K562 (cell line): Measurements from ENCODE around the gene NYNRIN. TPM values are rescaled to one million over a fixed set of nuclear protein-coding genes. Genes with fewer than 3 reads are reported as not detected.

Experiments
- ATAC-seq: fragments of 200-7000 bp; cut with Tn5 transposase; 3 replicates; pipeline ENCODE4 v1.9.1; 2020; ENCODE audit warnings: moderate library complexity
- BruUV-seq: library from RNA; stranded (reverse); fragments of 400-500 nt; replicated peaks from 2 replicates; lab custom pipeline; 2021; lab: Mats Ljungman, UMichigan
- CTCF ChIA-PET: fragments of 300-600 bp; formaldehyde crosslinking; extraction: SDS; loops from one replicate; lab custom pipeline; 2021; ENCODE audit warnings: low intra/inter-chr PET ratio; lab: Yijun Ruan, JAX
- POLR2A ChIA-PET: fragments of 300-600, 350-650 bp; sonication (Branson Sonifier 250); formaldehyde crosslinking; extraction: SDS; loops from one replicate; lab custom pipeline; 2021; ENCODE audit warnings: antibody characterized with exemption, inconsistent platforms; lab: Yijun Ruan, JAX
- DNase-seq, 4 experiments: peaks; one replicate each; pipeline versions ENCODE4 v3.0.0 to v3.0.0-alpha.2; 2011 to 2018; ENCODE audit warnings: low spot score in 3 of 4, mixed read lengths in 3 of 4; ENCODE audit errors: extremely low read depth in 1 of 4
- FAIRE-seq: peaks from 2 replicates; lab custom pipeline; 2011; peaks lifted over from hg19 to GRCh38; lab: Jason Lieb, UNC
- H2AFZ ChIP-seq: 2 replicates; pipeline ENCODE4 v1.6.0; 2011; ENCODE audit warnings: low read depth, low read length, control low read depth, inconsistent platforms
- H3K27ac ChIP-seq: fragments of 200-600 bp; 3 replicates; pipeline ENCODE4 v1.8.0; 2011; ENCODE audit warnings: low read depth, mild to moderate bottlenecking, control low read depth, inconsistent platforms, low read length, moderate library complexity, mixed read lengths; ENCODE audit errors: extremely low read depth
- H3K27me3 ChIP-seq, 2 experiments: fragments of 300-600 bp in 1 of 2; 2 replicates in 1 of 2; 3 replicates in 1 of 2; pipeline versions ENCODE4 v1.6.0 to v1.8.0; 2011; ENCODE audit warnings: inconsistent platforms in 2 of 2, low read length in 2 of 2, mild to moderate bottlenecking in 1 of 2, mixed read lengths in 1 of 2, moderate library complexity in 1 of 2; ENCODE audit not compliant: control insufficient read depth in 2 of 2, insufficient read depth in 2 of 2
- H3K36me3 ChIP-seq: fragments of 300-600 bp; 3 replicates; pipeline ENCODE4 v1.8.0; 2011; ENCODE audit warnings: mild to moderate bottlenecking, low read length, inconsistent platforms; ENCODE audit not compliant: control insufficient read depth, insufficient read depth
- H3K4me1 ChIP-seq, 2 experiments: fragments of 200-600 bp in 1 of 2; replicated peaks in 1 of 2; 2 replicates in 1 of 2; 3 replicates in 1 of 2; pipeline versions ENCODE4 v1.5.1 to v1.8.0; 2011; ENCODE audit warnings: inconsistent platforms in 2 of 2, low read length in 2 of 2, mild to moderate bottlenecking in 1 of 2, mixed read lengths in 1 of 2, moderate library complexity in 1 of 2; ENCODE audit not compliant: control insufficient read depth in 2 of 2, insufficient read depth in 2 of 2
- H3K4me2 ChIP-seq: 2 replicates; pipeline ENCODE4 v1.6.1; 2011; ENCODE audit warnings: low read length, control low read depth, inconsistent platforms, mixed read lengths; ENCODE audit not compliant: insufficient read depth
- H3K4me3 ChIP-seq: fragments of 200-600 bp; sonication (generic), shearing (Covaris generic); 2 replicates; pipeline ENCODE4 v1.5.1; 2016; ENCODE audit warnings: control low read depth, inconsistent platforms
- H3K79me2 ChIP-seq: fragments of 200-600 bp; 3 replicates; pipeline ENCODE4 v1.8.0; 2011; ENCODE audit warnings: low read length, inconsistent platforms; ENCODE audit not compliant: control insufficient read depth, insufficient read depth
- H3K9ac ChIP-seq, 2 experiments: 2 replicates each; pipeline versions ENCODE4 v1.6.0 to v1.6.1; 2011; ENCODE audit warnings: low read depth in 2 of 2, low read length in 2 of 2, control low read depth in 1 of 2, inconsistent platforms in 1 of 2, mild to moderate bottlenecking in 1 of 2, mixed read lengths in 1 of 2; ENCODE audit not compliant: insufficient read depth in 1 of 2
- H3K9me1 ChIP-seq: one replicate; pipeline ENCODE4 v1.6.0; 2011; ENCODE audit warnings: inconsistent platforms, mild to moderate bottlenecking, low read length, moderate library complexity; ENCODE audit not compliant: control insufficient read depth, insufficient read depth
- H3K9me3 ChIP-seq: replicated peaks from 2 replicates; pipeline ENCODE4 v1.5.1; 2011; ENCODE audit warnings: low read depth, low read length, inconsistent platforms; ENCODE audit not compliant: control insufficient read depth, insufficient read depth
- H4K20me1 ChIP-seq: replicated peaks from 2 replicates; pipeline ENCODE4 v1.6.1; 2011; ENCODE audit warnings: low read length, inconsistent platforms, mixed read lengths; ENCODE audit not compliant: control insufficient read depth, insufficient read depth
- ARID1B ChIP-seq: fragments of 450-650 bp; IDR thresholded peaks from 2 replicates; pipeline ENCODE4 v1.6.1; 2016; ENCODE audit warnings: antibody characterized with exemption, mild to moderate bottlenecking, inconsistent platforms
- CBFA2T3 ChIP-seq: fragments of 450-650 bp; IDR thresholded peaks from 2 replicates; pipeline ENCODE4 v1.6.1; 2017
- CXXC5 ChIP-seq: fragments of 250-450 bp; sonication (Bioruptor Pico); IDR thresholded peaks from 2 replicates; pipeline ENCODE4 v1.8.0; 2022; ENCODE audit warnings: inconsistent platforms, mild to moderate bottlenecking, moderate library complexity
- FOXK2 ChIP-seq, 2 experiments: fragments of 450-650 bp; IDR thresholded peaks in 1 of 2; conservative IDR thresholded peaks in 1 of 2; 2 replicates each; pipeline ENCODE4 v1.6.1; 2016; ENCODE audit warnings: low read depth in 2 of 2, mild to moderate bottlenecking in 1 of 2
- KDM5B ChIP-seq: fragments of 200-600 bp; sonication (generic); IDR thresholded peaks from 2 replicates; pipeline ENCODE4 v1.6.1; 2012; ENCODE audit warnings: low read depth, mild to moderate bottlenecking, moderate library complexity, low read length, control low read depth, inconsistent platforms; ENCODE audit not compliant: insufficient replicate concordance
- L3MBTL2 ChIP-seq: fragments of 450-650 bp; IDR thresholded peaks from 2 replicates; pipeline ENCODE4 v1.6.1; 2016; ENCODE audit warnings: mild to moderate bottlenecking, moderate library complexity
- NEUROD1 ChIP-seq: fragments of 150-350 bp; IDR thresholded peaks from 2 replicates; pipeline ENCODE4 v1.6.1; 2014; ENCODE audit warnings: borderline replicate concordance, low read length, low read depth; ENCODE audit not compliant: partially characterized antibody
- RB1 ChIP-seq: fragments of 450-650 bp; IDR thresholded peaks from 2 replicates; pipeline ENCODE4 v1.6.1; 2017; ENCODE audit warnings: low read depth, mild to moderate bottlenecking
- SMAD4 ChIP-seq: fragments of 250-450 bp; sonication (Bioruptor Pico); conservative IDR thresholded peaks from 2 replicates; pipeline ENCODE4 v1.8.0; 2021; ENCODE audit warnings: inconsistent platforms, mild to moderate bottlenecking, moderate library complexity
- ZBTB7A ChIP-seq: IDR thresholded peaks from 2 replicates; pipeline ENCODE4 v1.6.1; 2011; ENCODE audit warnings: low read depth, mild to moderate bottlenecking, low read length, moderate library complexity, borderline replicate concordance; ENCODE audit not compliant: control insufficient read depth
- ZEB2 ChIP-seq: fragments of 450-650 bp; IDR thresholded peaks from 2 replicates; pipeline ENCODE4 v1.6.1; 2016
- ZNF384 ChIP-seq: IDR thresholded peaks from 2 replicates; pipeline ENCODE4 v1.6.1; 2012; ENCODE audit warnings: low read depth, low read length, improper control_type of control experiment
- ZNF644 ChIP-seq: fragments of 200-800 bp; sonication (Bioruptor generic); IDR thresholded peaks from 2 replicates; pipeline ENCODE4 v1.6.1; 2016; ENCODE audit warnings: low read depth, missing genetic modification characterization, missing compliant biosample characterization
- WGBS: fragments of 100-300 bp; shearing (Covaris generic); methylation state at CpG from one replicate; pipeline ENCODE4 v1.1.6; 2016; ENCODE audit warnings: low coverage, mixed read lengths; ENCODE audit not compliant: insufficient coverage; ENCODE audit errors: missing lambda C conversion rate; 5-methylcytosine and 5-hydroxymethylcytosine counted together
- in situ Hi-C: fragments of 300-500 bp; cut with MboI; formaldehyde crosslinking; loops from 4 replicates; pipeline ENCODE4 v1.15.0; 2018; ENCODE audit warnings: inconsistent platforms, mixed read lengths
- intact Hi-C: fragments of 100-400 bp; cut with micrococcal nuclease; formaldehyde crosslinking; loops from 2 replicates; pipeline ENCODE4 v1.14.2; 2022
- polyA plus RNA-seq, 8 experiments: library from polyadenylated mRNA; depleted of rRNA in 4 of 8; stranded (reverse) in 5 of 8; unstranded in 3 of 8; fragments of >200 nt; fragmentation: Nextera tagmentation in 2 of 8; fragmentation: Illumina TruSeq in 1 of 8; extraction: Ambion mirVana in 2 of 8; extraction: Trizol in 1 of 8; gene quantifications; 2 replicates each; pipeline versions ENCODE4 v1.2.1 to v1.2.3, GENCODE V29; 2011 to 2014; ENCODE audit warnings: inconsistent platforms in 1 of 8, missing spikeins in 1 of 8
- total RNA-seq, 7 experiments: library from RNA; depleted of rRNA in 6 of 7; stranded (reverse); fragments of >200 nt in 6 of 7; fragmentation: Illumina TruSeq in 2 of 7; extraction: Trizol in 2 of 7; gene quantifications; 2 replicates each; pipeline versions ENCODE4 v1.2.1 to v1.2.3, GENCODE V29; 2011 to 2021; ENCODE audit warnings: low replicate concordance in 1 of 7
- TF ChIP-seq, protein P1 (sequence below): fragments of 250-450 bp; sonication (Bioruptor Pico); IDR thresholded peaks from 2 replicates; pipeline ENCODE4 v1.8.0; 2022; ENCODE audit warnings: inconsistent platforms
- TF ChIP-seq, protein P2 (sequence below): sonication (generic); formaldehyde crosslinking; IDR thresholded peaks from 2 replicates; pipeline ENCODE4 v1.8.0; 2022; ENCODE audit warnings: missing genetic modification reagents, mild to moderate bottlenecking, moderate library complexity, borderline replicate concordance

NYNRIN gene
- total and polyA plus RNA-seq, 9 of the 15 experiments (the other 6 are each of a cell fraction or from before 2014, with no cell fraction given) = 0.04 to 1.2 (median 0.28) TPM

DNA sequence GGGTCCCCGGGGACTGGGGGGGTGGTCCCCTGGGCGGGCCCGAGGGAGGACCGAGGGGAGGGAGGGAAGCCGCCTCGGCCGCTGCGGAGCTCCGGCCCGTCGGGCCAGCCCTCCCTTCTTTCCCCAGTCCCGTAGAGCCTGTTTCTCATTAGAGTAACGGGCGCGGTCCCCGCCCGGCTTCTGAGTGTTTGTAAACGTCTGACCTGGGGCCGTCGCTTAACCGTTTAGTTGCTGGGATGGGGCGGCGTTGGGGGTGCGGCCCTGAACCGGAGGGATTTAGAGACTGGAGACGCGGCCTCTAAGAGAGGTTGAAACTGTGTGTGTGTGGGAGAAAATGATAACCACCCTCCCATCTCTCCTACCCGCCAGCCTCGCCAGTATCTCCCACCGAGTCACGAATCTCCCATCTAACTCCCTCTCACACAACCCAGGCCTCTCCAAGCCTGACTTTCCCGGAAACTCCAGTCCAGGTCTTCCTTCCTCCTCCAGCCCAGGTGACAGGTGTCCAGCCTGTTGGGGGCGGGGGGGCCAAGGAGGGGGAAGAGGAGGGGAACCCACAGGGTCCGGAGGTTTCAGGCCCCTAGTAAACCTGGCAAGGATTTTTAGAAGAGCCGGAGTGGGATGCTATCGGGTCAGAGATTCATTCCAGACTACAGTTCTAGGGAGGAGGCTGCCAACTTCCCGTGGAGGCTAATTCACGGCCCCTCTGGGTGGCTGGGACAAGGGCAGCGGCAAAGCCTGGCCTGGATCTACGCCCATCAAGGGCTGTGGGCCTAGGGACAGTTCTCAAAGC lies 31.9 kb upstream of the NYNRIN start:
- WGBS = 1% methylated on average over 21 of the region's 40 CpGs
- H3K27me3 ChIP-seq = no peaks in the 10 kb centered on the region
- CTCF ChIA-PET = no interaction called here
- H3K36me3 ChIP-seq = no peaks in the 10 kb centered on the region
- ATAC-seq = peak; percentile 83
- DNase-seq = peak; percentile 54 to 77 (median 64)
- no peaks in the 10 kb centered on the region for H3K9me3 ChIP-seq
- no peaks in the 10 kb centered on the region for H3K9me1 ChIP-seq
- peaks cover 12 to 45% of the 10 kb centered on the region in 2 experiments; a peak in 4 of 5 replicates for H3K4me1 ChIP-seq
- H3K4me3 ChIP-seq = peak overlapping the region; percentile 43
- POLR2A ChIA-PET = interaction anchor here (0.6 to 1.2 kb wide), 3 partner anchors 12 to 27 kb away, joined by 3 to 4 read pairs (median 4); partner anchors contain the start of gene RIPK3
- FAIRE-seq = peak; percentile 80
- H3K79me2 ChIP-seq = no peaks in the 10 kb centered on the region
- H3K9ac ChIP-seq = peak overlapping the region; percentile 55 to 84; a peak in 3 of 4 replicates
- H2AFZ ChIP-seq = peak overlapping the region; percentile 61
- peak overlapping the region; percentile 69 for H3K27ac ChIP-seq
- H3K4me2 ChIP-seq = peak overlapping the region; percentile 58
- BruUV-seq = no TSS peak
- in situ Hi-C loops (no loop called here), intact Hi-C loops (loop anchor here (5.0 kb wide), 1 partner anchor 35 kb away; no protein-coding TSS in a partner anchor)
- H4K20me1 ChIP-seq = no peaks in the 10 kb centered on the region
- TF ChIP-seq ZNF644 (tag) (no peak), ZNF384 (peak; percentile 12; the same call in 1 of the 2 replicates), ARID1B (0 out of 2 replicates have a peak, but pooled peaks have one; percentile 24), KDM5B (peak; percentile 35), ZEB2 (peak; percentile 80), CXXC5 (CRISPR knock-in tag) (peak; percentile 30; the same call in 1 of the 2 replicates), RB1 (0 out of 2 replicates have a peak, but pooled peaks have one; percentile 22), SMAD4 (CRISPR knock-in tag) (0 out of 2 replicates have a peak, but pooled peaks have one; percentile 14), FOXK2 (conservative IDR thresholded peaks at IDR 0.05 in 1 of 2, IDR thresholded peaks at IDR 0.05 in 1 of 2; ENCODE audit: low read depth in 2 of 2) (no peak; a peak in 1 of 4 replicates), ZBTB7A (peak; percentile 60; the same call in 1 of the 2 replicates), L3MBTL2 (peak; percentile 25; the same call in 1 of the 2 replicates), CBFA2T3 (peak; percentile 44; the same call in 1 of the 2 replicates), NEUROD1 (peak; percentile 21)
- TF ChIP-seq, protein P1, sequence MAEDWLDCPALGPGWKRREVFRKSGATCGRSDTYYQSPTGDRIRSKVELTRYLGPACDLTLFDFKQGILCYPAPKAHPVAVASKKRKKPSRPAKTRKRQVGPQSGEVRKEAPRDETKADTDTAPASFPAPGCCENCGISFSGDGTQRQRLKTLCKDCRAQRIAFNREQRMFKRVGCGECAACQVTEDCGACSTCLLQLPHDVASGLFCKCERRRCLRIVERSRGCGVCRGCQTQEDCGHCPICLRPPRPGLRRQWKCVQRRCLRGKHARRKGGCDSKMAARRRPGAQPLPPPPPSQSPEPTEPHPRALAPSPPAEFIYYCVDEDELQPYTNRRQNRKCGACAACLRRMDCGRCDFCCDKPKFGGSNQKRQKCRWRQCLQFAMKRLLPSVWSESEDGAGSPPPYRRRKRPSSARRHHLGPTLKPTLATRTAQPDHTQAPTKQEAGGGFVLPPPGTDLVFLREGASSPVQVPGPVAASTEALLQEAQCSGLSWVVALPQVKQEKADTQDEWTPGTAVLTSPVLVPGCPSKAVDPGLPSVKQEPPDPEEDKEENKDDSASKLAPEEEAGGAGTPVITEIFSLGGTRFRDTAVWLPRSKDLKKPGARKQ = no peak
- TF ChIP-seq, protein P2, sequence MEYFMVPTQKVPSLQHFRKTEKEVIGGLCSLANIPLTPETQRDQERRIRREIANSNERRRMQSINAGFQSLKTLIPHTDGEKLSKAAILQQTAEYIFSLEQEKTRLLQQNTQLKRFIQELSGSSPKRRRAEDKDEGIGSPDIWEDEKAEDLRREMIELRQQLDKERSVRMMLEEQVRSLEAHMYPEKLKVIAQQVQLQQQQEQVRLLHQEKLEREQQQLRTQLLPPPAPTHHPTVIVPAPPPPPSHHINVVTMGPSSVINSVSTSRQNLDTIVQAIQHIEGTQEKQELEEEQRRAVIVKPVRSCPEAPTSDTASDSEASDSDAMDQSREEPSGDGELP = peak; percentile 66; the same call in 1 of the 2 replicates
